Heart left ventricle (tissue), 16 donors: ENCODE data around the gene LLGL2. TPM values are rescaled to one million over a fixed set of nuclear protein-coding genes. Genes with fewer than 3 reads are reported as not detected.

Experiments
- ATAC-seq, 4 donors: fragments of 200-7000 bp; cut with Tn5 transposase; one replicate each; pipeline ENCODE4 v1.9.1; 2020 to 2022; ENCODE audit warnings: moderate library complexity in 4 of 4, mild to moderate bottlenecking in 3 of 4, moderate number of reproducible peaks in 1 of 4
- DNase-seq, 5 donors: peaks; one replicate each; pipeline ENCODE4 v3.0.0-alpha.2; 2020
- H3K27ac ChIP-seq, 12 donors: fragments of 200-600 bp; sonication (generic) in 4 of 12; one replicate each; pipeline versions ENCODE4 v1.5.0 to v1.8.0; 2016 to 2022; ENCODE audit warnings: mild to moderate bottlenecking in 2 of 12
- H3K27me3 ChIP-seq, 9 donors: fragments of 200-600 bp; sonication (generic) in 2 of 9; one replicate each; pipeline versions ENCODE4 v1.5.1 to v1.8.0; 2016 to 2022; ENCODE audit warnings: mild to moderate bottlenecking in 3 of 9
- H3K36me3 ChIP-seq, 9 donors: fragments of 200-600 bp; sonication (generic) in 2 of 9; one replicate each; pipeline versions ENCODE4 v1.5.0 to v1.8.0; 2018 to 2022; ENCODE audit warnings: mild to moderate bottlenecking in 2 of 9
- H3K4me1 ChIP-seq, 12 donors: fragments of 200-600 bp; sonication (generic) in 4 of 12; one replicate each; pipeline versions ENCODE4 v1.5.0 to v1.8.0; 2016 to 2022; ENCODE audit warnings: mild to moderate bottlenecking in 3 of 12
- H3K4me3 ChIP-seq, 12 donors: fragments of 200-600 bp; sonication (generic) in 4 of 12; one replicate each; pipeline versions ENCODE4 v1.5.0 to v1.8.0; 2017 to 2022; ENCODE audit warnings: mild to moderate bottlenecking in 9 of 12, moderate library complexity in 4 of 12
- H3K9me3 ChIP-seq, 12 donors: fragments of 200-600 bp; sonication (generic) in 4 of 12; one replicate each; pipeline versions ENCODE4 v1.5.0 to v1.8.0; 2016 to 2022; ENCODE audit warnings: mild to moderate bottlenecking in 1 of 12
- POLR2A ChIP-seq, 2 donors: fragments of 450-650 bp; IDR thresholded peaks; one replicate each; pipeline ENCODE4 v1.6.1; 2017; ENCODE audit warnings: antibody characterized with exemption in 2 of 2, mild to moderate bottlenecking in 2 of 2, moderate library complexity in 2 of 2
- WGBS, 4 donors: extraction: QIAGEN DNeasy Blood & Tissue Kit in 2 of 4; methylation state at CpG; one replicate each; pipeline versions ENCODE4 v1.1.5 to v1.1.7; 2013 to 2018; 5-methylcytosine and 5-hydroxymethylcytosine counted together
- intact Hi-C, 10 donors: fragments of 100-400 bp; cut with DNase I; formaldehyde crosslinking; loops; one replicate each; pipeline versions ENCODE4 v1.11.1 to v1.14.2; 2022
- polyA plus RNA-seq, 2 donors: library from polyadenylated mRNA; stranded (reverse); fragments of 200-250 nt; gene quantifications; one replicate each; pipeline ENCODE4 v1.2.3, GENCODE V29; 2013
- total RNA-seq, 9 donors: library from RNA; depleted of rRNA in 2 of 9; stranded (reverse); fragments of >200 nt in 2 of 9; fragmentation: NEBNext Ultra II Directional in 3 of 9; extraction: Animal tissue kit (Norgen Biotek cat#: 25700) in 3 of 9; gene quantifications; one replicate each; pipeline versions ENCODE4 v1.1.0 to v1.2.4, GENCODE V29; 2016 to 2023
- TF ChIP-seq, protein P1 (sequence below), 12 donors: fragments of 200-600 bp; sonication (generic) in 4 of 12; IDR thresholded peaks; one replicate each; pipeline versions ENCODE4 v1.5.0 to v1.8.0; 2018 to 2022; ENCODE audit warnings: antibody characterized with exemption in 12 of 12, mild to moderate bottlenecking in 5 of 12
- donor health status: ischemic (EF 13 %, LVEDD 7.1; RV severe dilation, severe dysfunction).
- donor health status: healthy with polysubstance abuse.
- donor health status: DM: no; HTN: yes; CAD: no.
- donor health status: DM: no; HTN: no; CAD: no.
- donor health status: ischemic (EF 25% LVEDD 6.9; RV normal size, moderate dysfunction).
- donor health status: ischemic (EF 25% LVEDD 5.7; RV mildly dilated, moderate dysfunction).
- donor health status: healthy.
- donor health status: DM: yes; HTN: yes; CAD: no.
- donor health status: ischemic (EF 35%, LVEDD 5.7; RV mildly dilated, moderate dysfunction).
- donor health status: nonischemic (EF 11% LVEDD 7.7; RV severe dilation, severe dysfunction).
- donor health status: DM: yes; HTN: yes; CAD: no.
- donor health status: PGD.
- donor health status: ischemic (EF 29% LVEDD 5.4; RV normal size, mild dysfunction).
- donor health status: nonischemic (EF 23%, LVEDD 6.1; RV moderate dilation, normal function).

LLGL2 gene
- total and polyA plus RNA-seq, 11 donors = 1.8 to 8.1 (median 3.6) TPM

DNA sequence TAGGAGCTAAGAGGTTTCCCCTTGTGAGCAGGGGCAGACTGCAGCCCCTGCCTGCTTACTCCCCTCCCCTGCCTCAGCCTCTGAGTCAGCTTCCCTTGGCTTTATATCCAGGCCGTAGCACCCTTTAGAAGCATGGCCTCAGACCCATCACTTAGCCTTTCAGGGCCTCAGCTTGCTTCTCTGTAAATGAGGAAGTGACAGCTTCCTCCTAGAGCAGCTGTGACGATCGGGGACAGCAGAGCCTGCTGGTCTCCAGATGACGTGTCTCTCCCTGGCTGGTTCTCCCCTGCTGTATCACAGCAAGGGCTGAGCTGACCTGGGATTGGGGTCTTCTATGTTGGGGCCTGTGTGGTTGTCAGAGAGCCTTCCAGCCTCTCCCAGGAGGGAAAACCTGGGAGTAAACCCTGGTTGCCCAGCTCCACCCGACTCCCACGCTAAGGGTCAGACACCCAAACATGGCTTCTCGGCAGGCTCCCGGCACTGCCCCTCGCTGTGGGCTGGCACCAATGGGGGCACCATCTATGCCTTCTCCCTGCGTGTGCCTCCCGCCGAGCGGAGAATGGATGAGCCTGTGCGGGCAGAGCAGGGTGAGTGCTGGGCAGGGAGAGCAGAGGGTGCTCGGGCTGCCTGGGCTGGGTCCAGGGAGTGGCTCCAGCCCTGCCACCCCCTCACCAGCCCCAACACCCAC, 45.8 kb downstream of the LLGL2 start:
- DNase-seq (peak in 4 of 5 donors; percentile 51 to 65 (median 58)), ATAC-seq (peak in 3 of 4 donors; percentile 49 to 83 (median 74))
- Histone ChIP-seq H3K4me1 (peaks cover 0 to 13% (median 0%) of the 10 kb centered on the region in 12 donors), H3K27ac (peak overlapping the region in 5 of 12 donors; percentile 29 to 86 (median 39)), H3K9me3 (no peaks in the 10 kb centered on the region), H3K4me3 (peak overlapping the region in 1 of 12 donors; percentile 12), H3K36me3 (no peaks in the 10 kb centered on the region), H3K27me3 (no peaks in the 10 kb centered on the region)
- WGBS, 4 donors = 81 to 92% (median 84%) methylated on average over 2 to 15 of the region's 15 CpGs
- no peak for TF ChIP-seq POLR2A (IDR thresholded peaks at IDR 0.05)
- TF ChIP-seq, protein P1, sequence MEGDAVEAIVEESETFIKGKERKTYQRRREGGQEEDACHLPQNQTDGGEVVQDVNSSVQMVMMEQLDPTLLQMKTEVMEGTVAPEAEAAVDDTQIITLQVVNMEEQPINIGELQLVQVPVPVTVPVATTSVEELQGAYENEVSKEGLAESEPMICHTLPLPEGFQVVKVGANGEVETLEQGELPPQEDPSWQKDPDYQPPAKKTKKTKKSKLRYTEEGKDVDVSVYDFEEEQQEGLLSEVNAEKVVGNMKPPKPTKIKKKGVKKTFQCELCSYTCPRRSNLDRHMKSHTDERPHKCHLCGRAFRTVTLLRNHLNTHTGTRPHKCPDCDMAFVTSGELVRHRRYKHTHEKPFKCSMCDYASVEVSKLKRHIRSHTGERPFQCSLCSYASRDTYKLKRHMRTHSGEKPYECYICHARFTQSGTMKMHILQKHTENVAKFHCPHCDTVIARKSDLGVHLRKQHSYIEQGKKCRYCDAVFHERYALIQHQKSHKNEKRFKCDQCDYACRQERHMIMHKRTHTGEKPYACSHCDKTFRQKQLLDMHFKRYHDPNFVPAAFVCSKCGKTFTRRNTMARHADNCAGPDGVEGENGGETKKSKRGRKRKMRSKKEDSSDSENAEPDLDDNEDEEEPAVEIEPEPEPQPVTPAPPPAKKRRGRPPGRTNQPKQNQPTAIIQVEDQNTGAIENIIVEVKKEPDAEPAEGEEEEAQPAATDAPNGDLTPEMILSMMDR (IDR thresholded peaks at IDR 0.05) = no peak
- intact Hi-C loops = loop anchor here in 1 of 10 donors (5.0 kb wide), 1 partner anchor 149 kb away; no protein-coding TSS in a partner anchor

DNA sequence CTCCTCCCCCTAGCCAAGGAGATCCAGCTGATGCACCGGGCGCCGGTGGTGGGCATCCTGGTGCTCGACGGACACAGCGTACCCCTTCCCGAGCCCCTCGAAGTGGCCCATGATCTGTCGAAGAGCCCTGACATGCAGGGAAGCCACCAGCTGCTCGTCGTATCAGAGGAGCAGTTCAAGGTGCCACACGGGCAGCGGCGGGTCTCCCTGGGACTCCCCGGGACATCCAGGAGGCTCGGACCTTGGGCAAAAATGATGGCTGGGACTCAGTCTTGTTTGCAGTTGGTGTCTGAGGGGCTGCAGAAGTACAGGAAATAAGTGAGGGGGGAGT, 46.4 kb downstream of the LLGL2 start:
- TF ChIP-seq, protein P1 (IDR thresholded peaks at IDR 0.05) = no peak
- no peak for TF ChIP-seq POLR2A (IDR thresholded peaks at IDR 0.05)
- no peaks in the 10 kb centered on the region for H3K36me3 ChIP-seq
- no peak overlapping the region for H3K27ac ChIP-seq
- H3K4me1 ChIP-seq = peaks cover 0 to 13% (median 0%) of the 10 kb centered on the region in 12 donors
- H3K4me3 ChIP-seq = no peak overlapping the region
- WGBS, 4 donors = 86 to 97% (median 95%) methylated on average over 16 of the region's 16 CpGs
- no peak for ATAC-seq
- no peaks in the 10 kb centered on the region for H3K9me3 ChIP-seq
- H3K27me3 ChIP-seq = no peaks in the 10 kb centered on the region
- intact Hi-C loops = loop anchor here in 1 of 10 donors (5.0 kb wide), 1 partner anchor 150 kb away; no protein-coding TSS in a partner anchor
- no peak for DNase-seq

DNA sequence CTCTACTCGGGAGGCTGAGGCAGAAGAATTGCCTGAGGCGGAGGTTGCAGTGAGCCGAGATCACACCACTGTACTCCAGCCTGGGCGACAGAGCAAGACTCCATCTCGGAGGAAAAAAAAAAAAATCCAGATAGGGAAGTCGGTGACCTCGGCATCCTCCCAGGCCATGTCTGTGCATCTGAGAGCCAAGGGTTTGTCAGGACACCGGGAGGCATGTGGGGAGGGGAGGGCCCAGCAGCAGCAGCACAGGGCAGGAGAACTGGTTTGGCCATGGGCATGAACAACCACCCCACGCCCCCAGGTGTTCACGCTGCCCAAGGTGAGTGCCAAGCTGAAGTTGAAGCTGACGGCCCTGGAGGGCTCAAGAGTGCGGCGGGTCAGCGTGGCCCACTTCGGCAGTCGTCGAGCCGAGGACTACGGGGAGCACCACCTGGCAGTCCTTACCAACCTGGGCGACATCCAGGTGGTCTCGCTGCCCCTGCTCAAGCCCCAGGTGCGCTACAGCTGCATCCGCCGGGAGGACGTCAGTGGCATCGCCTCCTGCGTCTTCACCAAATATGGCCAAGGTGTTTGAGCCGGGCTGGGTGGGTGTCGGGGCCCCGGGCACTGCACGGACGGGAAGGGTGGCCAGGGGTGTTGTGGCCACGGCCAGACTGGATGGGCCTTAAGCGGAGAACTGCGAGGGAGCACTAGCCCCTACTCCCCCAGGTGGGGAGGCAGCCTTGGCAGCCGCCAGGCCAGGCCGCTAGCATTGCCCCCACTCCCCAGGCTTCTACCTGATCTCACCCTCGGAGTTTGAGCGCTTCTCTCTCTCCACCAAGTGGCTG, 47.4 kb downstream of the LLGL2 start:
- DNase-seq = no peak
- Histone ChIP-seq H3K27ac (no peak overlapping the region), H3K4me1 (peaks cover 0 to 13% (median 0%) of the 10 kb centered on the region in 12 donors), H3K36me3 (no peaks in the 10 kb centered on the region), H3K9me3 (no peaks in the 10 kb centered on the region), H3K4me3 (no peak overlapping the region), H3K27me3 (no peaks in the 10 kb centered on the region)
- 90 to 95% (median 95%) methylated on average over 13 to 39 of the region's 39 CpGs for WGBS, 4 donors
- no peak for ATAC-seq
- intact Hi-C loops = loop anchor here in 1 of 10 donors (5.0 kb wide), 1 partner anchor 151 kb away; no protein-coding TSS in a partner anchor
- TF ChIP-seq, protein P1 (IDR thresholded peaks at IDR 0.05) = no peak
- no peak for TF ChIP-seq POLR2A (IDR thresholded peaks at IDR 0.05)

DNA sequence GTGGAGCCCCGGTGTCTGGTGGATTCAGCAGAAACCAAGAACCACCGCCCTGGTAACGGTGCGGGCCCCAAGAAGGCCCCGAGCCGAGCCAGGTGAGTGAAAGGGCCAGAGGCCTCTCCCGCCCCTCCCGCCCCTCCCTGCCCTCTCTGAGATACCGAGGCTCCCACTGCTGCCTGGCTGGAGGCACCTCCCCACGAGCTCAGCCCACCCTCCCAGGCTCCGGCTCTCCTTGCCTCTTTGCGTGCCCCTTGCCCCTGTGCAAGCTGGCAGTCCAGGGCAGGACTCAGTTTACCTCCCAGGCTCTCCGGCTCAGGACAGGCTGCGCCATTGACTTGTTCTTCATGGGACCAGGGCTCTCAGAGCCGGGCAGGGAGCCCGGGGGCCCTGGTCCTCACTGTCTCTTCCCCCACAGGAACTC, 48.1 kb downstream of the LLGL2 start:
- Histone ChIP-seq H3K27me3 (no peaks in the 10 kb centered on the region), H3K9me3 (no peaks in the 10 kb centered on the region), H3K27ac (no peak overlapping the region), H3K4me3 (no peak overlapping the region), H3K4me1 (peaks cover 0 to 14% (median under 1%) of the 10 kb centered on the region in 12 donors), H3K36me3 (no peaks in the 10 kb centered on the region)
- TF ChIP-seq, protein P1 (IDR thresholded peaks at IDR 0.05) = no peak
- TF ChIP-seq POLR2A (IDR thresholded peaks at IDR 0.05) = no peak
- ATAC-seq = no peak
- intact Hi-C loops = loop anchor here in 1 of 10 donors (5.0 kb wide), 1 partner anchor 151 kb away; no protein-coding TSS in a partner anchor
- WGBS, 4 donors = 84 to 95% (median 93%) methylated on average over 8 to 16 of the region's 16 CpGs
- DNase-seq = no peak
